HepG2 (cell line): ENCODE results near the gene SSC4D. TPM values are rescaled to one million over a fixed set of nuclear protein-coding genes. Genes with fewer than 3 reads are reported as not detected.

Experiments
- CBX1 ChIP-seq: IDR thresholded peaks from one replicate; pipeline ENCODE4 v1.6.1; 2016; ENCODE audit warnings: antibody characterized with exemption, low read depth
- ELF1 ChIP-seq: sonication (generic); formaldehyde crosslinking; IDR thresholded peaks from 2 replicates; pipeline ENCODE4 v1.4.0; 2020; ENCODE audit warnings: missing genetic modification reagents
- ETV5 ChIP-seq: IDR thresholded peaks from 2 replicates; pipeline ENCODE4 v1.6.1; 2018; ENCODE audit warnings: missing biosample characterization, missing genetic modification reagents, inconsistent platforms, borderline replicate concordance
- HDAC1 ChIP-seq: sonication (generic); formaldehyde crosslinking; IDR thresholded peaks from 2 replicates; pipeline ENCODE4 v1.5.1; 2020; ENCODE audit warnings: mild to moderate bottlenecking, missing genetic modification reagents
- HMG20B ChIP-seq: conservative IDR thresholded peaks from 2 replicates; pipeline ENCODE4 v1.6.1; 2016; ENCODE audit warnings: missing genetic modification reagents, missing compliant biosample characterization
- PHF20 ChIP-seq: sonication (generic); formaldehyde crosslinking; IDR thresholded peaks from 2 replicates; pipeline ENCODE4 v1.5.0; 2020; ENCODE audit warnings: mild to moderate bottlenecking, missing genetic modification reagents
- POLR2A ChIP-seq, 2 experiments: IDR thresholded peaks; 2 replicates each; pipeline ENCODE4 v1.6.1; 2011; ENCODE audit warnings: low read depth in 2 of 2, low read length in 2 of 2, mild to moderate bottlenecking in 1 of 2, moderate library complexity in 1 of 2; ENCODE audit not compliant: insufficient read depth in 1 of 2
- POLR2G ChIP-seq: fragments of 200-400 bp; formaldehyde crosslinking; IDR thresholded peaks from 2 replicates; pipeline ENCODE4 v1.6.1; 2018; ENCODE audit warnings: mild to moderate bottlenecking, low read depth, low read length, moderate library complexity
- RXRB ChIP-seq: IDR thresholded peaks from 2 replicates; pipeline ENCODE4 v1.6.1; 2016; ENCODE audit warnings: borderline replicate concordance, missing genetic modification reagents, missing compliant biosample characterization
- TARDBP ChIP-seq: sonication (generic); formaldehyde crosslinking; IDR thresholded peaks from 2 replicates; pipeline ENCODE4 v1.8.0; 2022; ENCODE audit warnings: mild to moderate bottlenecking, missing genetic modification reagents
- TEAD3 ChIP-seq: optimal IDR thresholded peaks from 2 replicates; pipeline ENCODE3; 2016; ENCODE audit warnings: borderline replicate concordance
- ZBTB7B ChIP-seq: sonication (generic); formaldehyde crosslinking; IDR thresholded peaks from 2 replicates; pipeline ENCODE4 v1.4.0; 2020; ENCODE audit warnings: missing genetic modification reagents
- ZC3H4 ChIP-seq: sonication (generic); formaldehyde crosslinking; IDR thresholded peaks from 2 replicates; pipeline ENCODE4 v1.4.0; 2020; ENCODE audit warnings: missing genetic modification reagents, borderline replicate concordance
- ZNF101 ChIP-seq: sonication (generic); formaldehyde crosslinking; IDR thresholded peaks from 2 replicates; pipeline ENCODE4 v1.4.0; 2020; ENCODE audit warnings: mild to moderate bottlenecking, low read depth, missing genetic modification reagents, borderline replicate concordance
- ZNF121 ChIP-seq: sonication (generic); formaldehyde crosslinking; IDR thresholded peaks from 2 replicates; pipeline ENCODE4 v1.5.0; 2020; ENCODE audit warnings: mild to moderate bottlenecking, missing genetic modification reagents
- ZNF292 ChIP-seq: sonication (generic); formaldehyde crosslinking; IDR thresholded peaks from 2 replicates; pipeline ENCODE4 v1.8.1; 2022; ENCODE audit warnings: mild to moderate bottlenecking, low read depth, missing genetic modification reagents, borderline replicate concordance
- ZNF296 ChIP-seq: sonication (generic); formaldehyde crosslinking; conservative IDR thresholded peaks from 2 replicates; pipeline ENCODE4 v1.5.0; 2020; ENCODE audit warnings: mild to moderate bottlenecking, missing genetic modification reagents
- ZNF543 ChIP-seq: sonication (generic); formaldehyde crosslinking; IDR thresholded peaks from 2 replicates; pipeline ENCODE4 v1.4.0; 2020; ENCODE audit warnings: mild to moderate bottlenecking, missing genetic modification reagents
- ZNF615 ChIP-seq: sonication (generic); formaldehyde crosslinking; IDR thresholded peaks from 2 replicates; pipeline ENCODE4 v1.5.0; 2020; ENCODE audit warnings: mild to moderate bottlenecking, missing genetic modification reagents, borderline replicate concordance
- ZNF672 ChIP-seq: sonication (generic); formaldehyde crosslinking; IDR thresholded peaks from 2 replicates; pipeline ENCODE4 v1.8.1; 2022; ENCODE audit warnings: missing genetic modification reagents
- ZNF674 ChIP-seq: sonication (generic); formaldehyde crosslinking; IDR thresholded peaks from 2 replicates; pipeline ENCODE4 v1.5.0; 2020; ENCODE audit warnings: low read depth, mild to moderate bottlenecking, missing genetic modification reagents
- ZNF75D ChIP-seq: sonication (generic); formaldehyde crosslinking; IDR thresholded peaks from 2 replicates; pipeline ENCODE4 v1.8.1; 2023; ENCODE audit warnings: missing genetic modification reagents, mild to moderate bottlenecking, borderline replicate concordance
- polyA plus RNA-seq, 8 experiments: library from polyadenylated mRNA; depleted of rRNA in 3 of 8; stranded (reverse) in 7 of 8; unstranded in 1 of 8; fragments of >200 nt; fragmentation: Illumina TruSeq in 4 of 8; extraction: Trizol in 4 of 8; gene quantifications; 2 replicates each; pipeline versions ENCODE4 v1.2.1 to v1.2.3, GENCODE V29; 2011 to 2016; ENCODE audit warnings: low read depth in 4 of 8, missing spikeins in 1 of 8, mixed read lengths in 1 of 8; ENCODE audit not compliant: insufficient read depth in 1 of 8
- total RNA-seq, 5 experiments: library from RNA; depleted of rRNA; stranded (reverse); fragments of >200 nt; fragmentation: Illumina TruSeq; extraction: Trizol; gene quantifications; 2 replicates each; pipeline ENCODE4 v1.2.3, GENCODE V29; 2016; ENCODE audit warnings: low read depth in 1 of 5
- TF ChIP-seq, protein P1 (sequence below): IDR thresholded peaks from 2 replicates; pipeline ENCODE4 v1.4.0; 2020; ENCODE audit warnings: mild to moderate bottlenecking, missing genetic modification reagents
- TF ChIP-seq, protein P2 (sequence below): IDR thresholded peaks from 2 replicates; pipeline ENCODE4 v1.6.1; 2016; ENCODE audit warnings: missing biosample characterization, missing genetic modification reagents, low read depth
- TF ChIP-seq, protein P3 (sequence below): sonication (generic); formaldehyde crosslinking; IDR thresholded peaks from 2 replicates; pipeline ENCODE4 v1.4.0; 2020; ENCODE audit warnings: missing genetic modification reagents
- TF ChIP-seq, protein P4 (sequence below): sonication (generic); formaldehyde crosslinking; IDR thresholded peaks from 2 replicates; pipeline ENCODE4 v1.4.0; 2020; ENCODE audit warnings: low read depth, mild to moderate bottlenecking, missing genetic modification reagents

Gene SSC4D
- total and polyA plus RNA-seq, 2 of the 13 experiments (the other 11 are each of a cell fraction or from before 2014, with no cell fraction given), result 33.3 to 63.8 TPM

DNA sequence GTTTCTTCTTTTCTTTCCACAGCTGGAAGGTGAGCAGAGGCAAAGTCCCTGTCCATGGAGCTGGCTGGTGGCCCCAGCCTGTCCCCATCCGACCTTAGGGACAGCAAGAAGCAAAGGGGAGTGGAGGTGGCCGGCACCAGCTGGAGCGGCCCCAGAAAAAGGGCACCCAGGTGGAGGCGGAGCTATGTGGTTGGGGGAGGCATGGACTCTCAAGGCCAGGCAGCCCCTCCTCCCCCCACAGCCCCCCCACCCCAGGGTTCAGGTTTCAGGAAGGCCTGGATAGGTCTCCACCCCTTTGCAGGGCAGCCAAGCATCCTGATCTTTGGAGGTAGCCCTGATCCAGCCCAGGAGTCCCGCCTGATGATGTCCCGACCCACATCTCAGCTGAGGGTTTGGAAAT lies at the start of gene SSC4D (continued):
- TF ChIP-seq ZBTB7B (CRISPR knock-in tag), result 0 out of 2 replicates have a peak, but pooled peaks have one; percentile 32
- TF ChIP-seq ZNF101 (CRISPR knock-in tag), result no peak
- 0 out of 2 replicates have a peak, but pooled peaks have one; percentile 24 for TF ChIP-seq ZNF615 (CRISPR knock-in tag)
- TF ChIP-seq POLR2G, result peak; percentile 69
- peak; percentile 72 for TF ChIP-seq TEAD3 (CRISPR knock-in tag)
- TF ChIP-seq ZNF672, result no peak
- TF ChIP-seq POLR2A (IDR thresholded peaks at IDR 0.05; ENCODE audit: insufficient read depth in 1 of 2, low read depth in 2 of 2, low read length in 2 of 2), result peak; percentile 57 to 63
- TF ChIP-seq RXRB (CRISPR knock-in tag), result peak; percentile 84
- no peak for TF ChIP-seq ZC3H4 (CRISPR knock-in tag)
- no peak for TF ChIP-seq ZNF75D (CRISPR knock-in tag)
- TF ChIP-seq ETV5, result no peak; the same call in 1 of the 2 replicates
- peak; percentile 62 for TF ChIP-seq ELF1 (CRISPR knock-in tag)
- TF ChIP-seq, protein P1, sequence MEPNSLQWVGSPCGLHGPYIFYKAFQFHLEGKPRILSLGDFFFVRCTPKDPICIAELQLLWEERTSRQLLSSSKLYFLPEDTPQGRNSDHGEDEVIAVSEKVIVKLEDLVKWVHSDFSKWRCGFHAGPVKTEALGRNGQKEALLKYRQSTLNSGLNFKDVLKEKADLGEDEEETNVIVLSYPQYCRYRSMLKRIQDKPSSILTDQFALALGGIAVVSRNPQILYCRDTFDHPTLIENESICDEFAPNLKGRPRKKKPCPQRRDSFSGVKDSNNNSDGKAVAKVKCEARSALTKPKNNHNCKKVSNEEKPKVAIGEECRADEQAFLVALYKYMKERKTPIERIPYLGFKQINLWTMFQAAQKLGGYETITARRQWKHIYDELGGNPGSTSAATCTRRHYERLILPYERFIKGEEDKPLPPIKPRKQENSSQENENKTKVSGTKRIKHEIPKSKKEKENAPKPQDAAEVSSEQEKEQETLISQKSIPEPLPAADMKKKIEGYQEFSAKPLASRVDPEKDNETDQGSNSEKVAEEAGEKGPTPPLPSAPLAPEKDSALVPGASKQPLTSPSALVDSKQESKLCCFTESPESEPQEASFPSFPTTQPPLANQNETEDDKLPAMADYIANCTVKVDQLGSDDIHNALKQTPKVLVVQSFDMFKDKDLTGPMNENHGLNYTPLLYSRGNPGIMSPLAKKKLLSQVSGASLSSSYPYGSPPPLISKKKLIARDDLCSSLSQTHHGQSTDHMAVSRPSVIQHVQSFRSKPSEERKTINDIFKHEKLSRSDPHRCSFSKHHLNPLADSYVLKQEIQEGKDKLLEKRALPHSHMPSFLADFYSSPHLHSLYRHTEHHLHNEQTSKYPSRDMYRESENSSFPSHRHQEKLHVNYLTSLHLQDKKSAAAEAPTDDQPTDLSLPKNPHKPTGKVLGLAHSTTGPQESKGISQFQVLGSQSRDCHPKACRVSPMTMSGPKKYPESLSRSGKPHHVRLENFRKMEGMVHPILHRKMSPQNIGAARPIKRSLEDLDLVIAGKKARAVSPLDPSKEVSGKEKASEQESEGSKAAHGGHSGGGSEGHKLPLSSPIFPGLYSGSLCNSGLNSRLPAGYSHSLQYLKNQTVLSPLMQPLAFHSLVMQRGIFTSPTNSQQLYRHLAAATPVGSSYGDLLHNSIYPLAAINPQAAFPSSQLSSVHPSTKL (CRISPR knock-in tag), result 0 out of 2 replicates have a peak, but pooled peaks have one; percentile 5
- TF ChIP-seq HDAC1 (CRISPR knock-in tag), result peak; percentile 18; the same call in 1 of the 2 replicates
- peak; percentile 63; the same call in 1 of the 2 replicates for TF ChIP-seq ZNF543 (CRISPR knock-in tag)
- no peak for TF ChIP-seq ZNF296 (CRISPR knock-in tag)
- no peak for TF ChIP-seq HMG20B (CRISPR knock-in tag)
- peak; percentile 63; the same call in 1 of the 2 replicates for TF ChIP-seq ZNF121 (CRISPR knock-in tag)
- TF ChIP-seq PHF20 (CRISPR knock-in tag), result 0 out of 2 replicates have a peak, but pooled peaks have one; percentile 13
- TF ChIP-seq, protein P2, sequence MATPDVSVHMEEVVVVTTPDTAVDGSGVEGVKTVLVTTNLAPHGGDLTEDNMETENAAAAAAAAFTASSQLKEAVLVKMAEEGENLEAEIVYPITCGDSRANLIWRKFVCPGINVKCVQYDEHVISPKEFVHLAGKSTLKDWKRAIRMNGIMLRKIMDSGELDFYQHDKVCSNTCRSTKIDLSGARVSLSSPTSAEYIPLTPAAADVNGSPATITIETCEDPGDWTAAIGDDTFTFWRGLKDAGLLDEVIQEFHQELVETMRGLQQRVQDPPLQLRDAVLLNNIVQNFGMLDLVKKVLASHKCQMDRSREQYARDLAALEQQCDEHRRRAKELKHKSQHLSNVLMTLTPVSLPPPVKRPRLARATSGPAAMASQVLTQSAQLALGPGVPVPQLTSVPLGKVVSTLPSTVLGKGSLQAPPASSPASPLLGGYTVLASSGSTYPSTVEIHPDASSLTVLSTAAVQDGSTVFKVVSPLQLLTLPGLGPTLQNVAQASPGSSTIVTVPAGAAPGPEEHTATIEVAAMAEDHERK (CRISPR knock-in tag), result no peak
- TF ChIP-seq CBX1, result no peak
- TF ChIP-seq, protein P3, sequence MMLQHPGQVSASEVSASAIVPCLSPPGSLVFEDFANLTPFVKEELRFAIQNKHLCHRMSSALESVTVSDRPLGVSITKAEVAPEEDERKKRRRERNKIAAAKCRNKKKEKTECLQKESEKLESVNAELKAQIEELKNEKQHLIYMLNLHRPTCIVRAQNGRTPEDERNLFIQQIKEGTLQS (CRISPR knock-in tag), result no peak
- TF ChIP-seq ZNF674 (CRISPR knock-in tag), result no peak
- TF ChIP-seq ZNF292, result no peak; the same call in 1 of the 2 replicates
- TF ChIP-seq, protein P4, sequence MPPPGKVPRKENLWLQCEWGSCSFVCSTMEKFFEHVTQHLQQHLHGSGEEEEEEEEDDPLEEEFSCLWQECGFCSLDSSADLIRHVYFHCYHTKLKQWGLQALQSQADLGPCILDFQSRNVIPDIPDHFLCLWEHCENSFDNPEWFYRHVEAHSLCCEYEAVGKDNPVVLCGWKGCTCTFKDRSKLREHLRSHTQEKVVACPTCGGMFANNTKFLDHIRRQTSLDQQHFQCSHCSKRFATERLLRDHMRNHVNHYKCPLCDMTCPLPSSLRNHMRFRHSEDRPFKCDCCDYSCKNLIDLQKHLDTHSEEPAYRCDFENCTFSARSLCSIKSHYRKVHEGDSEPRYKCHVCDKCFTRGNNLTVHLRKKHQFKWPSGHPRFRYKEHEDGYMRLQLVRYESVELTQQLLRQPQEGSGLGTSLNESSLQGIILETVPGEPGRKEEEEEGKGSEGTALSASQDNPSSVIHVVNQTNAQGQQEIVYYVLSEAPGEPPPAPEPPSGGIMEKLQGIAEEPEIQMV, result no peak
- TF ChIP-seq TARDBP, result peak; percentile 39; the same call in 1 of the 2 replicates
